NCI-H526 treated with DMSO at 0.1 percent for 48 hours (cell line): ENCODE data around the gene KIF13A.
A peak's percentile ranks its signal among the peaks of the same experiment; 100 is the strongest.
"Not testable (repeated sequence)": the region's sequence is repeated elsewhere in the genome, so short reads cannot be mapped to it uniquely, and the experiment has no call there.

Source experiments
- DNase-seq: peaks from one replicate; lab custom pipeline; 2025; lab: John Stamatoyannopoulos, UW

Gene KIF13A

GRCh38 chr6:17968876-17969275, 18.6 kb downstream of the KIF13A start:
- no peak for DNase-seq

DNA sequence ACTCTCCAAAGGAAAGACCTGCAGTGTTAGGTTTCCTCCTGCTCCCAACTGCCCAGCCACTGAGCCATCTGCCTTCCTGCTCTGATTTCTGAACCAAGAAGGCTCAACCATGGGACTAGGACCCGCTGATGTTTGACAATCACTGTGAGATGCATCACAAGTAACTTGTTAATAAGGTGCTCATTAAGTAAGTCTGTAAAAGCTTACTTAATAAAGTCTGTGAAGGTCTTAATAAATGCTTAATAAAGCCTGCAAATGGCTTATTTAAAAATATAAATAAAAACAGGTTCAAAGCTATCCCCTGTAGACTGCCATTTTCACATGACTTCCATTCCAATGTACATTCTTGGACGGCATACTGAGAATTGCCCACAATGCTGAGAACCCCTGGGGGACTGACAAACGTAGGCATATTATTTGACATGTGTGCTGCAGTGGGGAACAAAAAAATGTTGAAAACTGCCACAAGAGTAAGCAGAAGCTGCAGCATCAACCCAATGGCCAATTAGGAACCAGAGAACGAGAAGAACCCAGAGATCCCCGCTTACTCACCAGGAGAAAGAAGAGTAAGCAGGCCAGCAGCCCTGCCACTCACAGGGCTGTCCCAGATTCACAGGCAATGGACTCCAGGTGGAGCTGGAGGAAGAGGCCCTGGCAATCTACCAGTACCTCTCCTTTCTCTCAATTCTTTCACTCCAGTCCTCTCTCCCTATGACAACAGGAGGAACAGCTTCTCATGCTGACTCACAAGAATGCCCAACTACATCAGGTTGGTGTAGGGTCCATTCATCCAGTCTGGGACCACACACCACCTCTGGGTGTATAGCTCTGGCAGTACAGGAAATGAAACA, 19.5 kb downstream of the KIF13A start:
- no peak for DNase-seq

DNA sequence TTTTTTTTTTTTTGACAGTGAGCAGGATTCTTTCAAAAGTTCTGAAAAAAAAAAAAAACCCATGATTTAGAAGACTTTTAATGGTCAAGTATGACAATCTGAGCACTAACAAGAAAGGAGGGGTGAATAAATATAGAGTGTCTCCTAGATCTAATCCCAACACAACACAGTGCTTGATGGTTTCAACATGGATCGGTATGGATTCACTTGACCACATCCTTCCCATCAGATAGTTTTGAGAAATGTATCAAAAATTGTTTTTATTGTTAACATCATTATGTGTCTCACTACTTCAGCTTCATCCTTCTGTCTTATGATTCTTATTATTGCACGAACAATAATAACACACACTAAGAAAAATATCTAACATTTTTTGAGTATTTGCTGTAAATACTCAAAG, 21.0 kb downstream of the KIF13A start:
- no peak for DNase-seq

DNA sequence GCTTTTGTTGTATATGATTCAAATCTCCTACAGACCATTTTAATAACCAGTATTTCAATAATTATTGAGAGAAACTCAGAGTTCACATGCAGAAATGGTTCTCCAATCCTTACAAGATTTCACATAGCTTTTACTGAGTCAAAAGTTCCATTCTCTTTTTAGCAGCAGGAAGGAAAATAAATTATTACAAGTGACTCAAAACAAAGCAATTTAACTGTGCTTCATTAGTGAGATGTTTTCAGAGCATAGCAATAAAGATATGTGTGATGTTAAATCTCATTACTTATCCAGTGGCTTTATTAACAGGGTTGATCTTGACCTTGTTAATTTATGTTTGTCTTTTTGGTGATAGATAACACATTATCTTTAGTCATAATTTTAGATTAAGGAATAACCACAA, 22.0 kb downstream of the KIF13A start:
- no peak for DNase-seq

GRCh38 chr6:17964633-17965032, 22.8 kb downstream of the KIF13A start:
- DNase-seq: no peak

DNA sequence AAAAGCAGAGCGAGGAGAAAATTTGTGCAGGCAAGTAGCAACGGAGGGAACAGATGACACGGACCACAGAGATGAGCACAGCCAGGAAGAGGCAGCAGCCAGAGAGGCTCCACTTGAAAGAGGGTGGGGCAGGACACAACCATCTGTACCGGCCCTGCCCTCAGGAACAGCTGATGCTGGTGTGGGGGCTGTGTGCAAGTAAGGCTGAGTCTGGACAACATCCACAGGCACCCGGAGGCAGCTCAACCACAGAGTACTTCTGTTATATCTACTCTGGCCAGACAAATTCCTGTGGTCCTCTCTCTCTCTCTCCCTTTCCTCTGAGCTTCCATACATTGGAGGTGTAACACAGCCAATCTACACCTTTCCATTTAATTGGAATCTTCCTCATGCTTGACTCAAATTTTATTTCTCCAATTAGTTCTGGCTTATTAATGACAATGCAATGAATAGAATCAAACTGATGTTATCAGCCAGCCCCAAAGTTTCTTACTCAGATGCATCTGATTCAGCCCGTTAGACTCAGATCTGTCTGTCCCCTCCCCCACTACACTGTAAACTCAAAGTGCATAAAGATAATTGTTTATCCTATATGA, 24.9 kb downstream of the KIF13A start:
- no peak for DNase-seq

DNA sequence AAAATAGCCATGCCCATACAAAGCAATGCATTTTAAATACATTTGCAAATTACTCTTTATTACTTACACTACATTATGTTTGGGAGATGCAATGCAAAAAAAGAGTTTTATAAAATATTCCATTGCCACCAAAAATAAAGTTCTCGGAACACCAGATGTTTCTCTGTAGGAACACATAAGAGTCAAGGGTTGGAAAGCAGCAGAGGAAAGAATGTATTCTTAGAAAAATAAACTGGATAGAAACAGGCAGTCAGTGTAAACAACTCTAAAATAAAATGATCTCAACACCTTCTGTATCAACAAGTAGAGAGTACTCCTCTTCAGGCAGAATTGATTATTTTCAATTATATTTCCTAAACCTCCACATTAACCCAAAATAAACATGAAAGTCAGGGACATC, 28.1 kb downstream of the KIF13A start:
- no peak for DNase-seq

DNA sequence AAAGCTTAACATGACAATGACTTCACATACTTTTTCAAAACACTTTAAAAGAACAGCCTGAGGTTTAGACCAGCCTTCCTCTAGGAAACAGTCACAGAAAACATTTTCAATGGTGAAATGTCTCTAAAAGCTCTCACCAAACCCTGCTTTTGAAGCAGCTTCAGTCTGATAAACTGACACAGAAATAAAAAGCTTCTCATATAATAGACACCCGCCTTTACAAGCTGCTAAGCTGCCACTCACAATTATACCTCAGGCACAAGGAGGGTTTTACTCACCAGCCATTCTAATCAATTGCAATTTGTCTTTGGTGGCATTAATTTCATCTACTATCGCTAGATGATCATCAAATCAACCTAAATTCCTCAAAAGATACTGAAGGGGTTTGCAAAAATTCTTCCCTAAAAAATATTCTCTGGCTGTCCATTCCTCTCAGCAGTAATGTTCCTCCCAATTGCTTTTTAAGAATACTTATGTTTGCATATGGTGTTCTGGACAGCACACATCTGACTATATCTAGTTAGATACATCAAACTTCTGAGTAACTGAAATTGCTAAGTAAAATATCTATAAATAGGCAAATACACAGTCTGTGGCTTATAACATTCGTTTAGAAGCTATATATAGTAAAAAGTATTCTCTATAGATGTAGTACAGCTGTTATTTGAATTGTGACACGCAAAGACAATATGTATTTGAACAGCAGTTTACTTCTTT, 29.4 kb downstream of the KIF13A start:
- no peak for DNase-seq

DNA sequence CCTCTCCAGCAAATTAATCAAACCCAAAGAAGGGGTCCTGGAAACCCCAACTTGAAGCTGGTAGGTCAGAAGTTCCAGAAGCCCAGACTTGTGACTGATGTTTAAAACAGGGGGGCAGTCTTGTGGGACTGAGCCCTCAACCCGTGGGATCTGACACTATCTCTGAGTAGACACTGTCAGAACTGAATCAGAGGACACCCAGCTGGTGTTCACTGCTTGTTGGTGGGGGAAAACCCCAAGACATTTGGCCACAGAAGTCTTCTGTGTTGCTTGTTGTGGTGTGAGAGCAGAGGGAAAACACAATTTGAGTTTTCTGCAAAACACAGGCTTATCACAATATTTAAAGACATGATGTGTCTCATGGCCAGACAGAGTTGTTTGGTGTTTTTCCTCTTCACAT, 29.9 kb downstream of the KIF13A start:
- no peak for DNase-seq

- no peak for DNase-seq
Observed at GRCh38 chr6:17957086-17957485, 30.3 kb downstream of the KIF13A start.

- DNase-seq: no peak
Observed at GRCh38 chr6:17950095-17950494, 37.3 kb downstream of the KIF13A start.

DNA sequence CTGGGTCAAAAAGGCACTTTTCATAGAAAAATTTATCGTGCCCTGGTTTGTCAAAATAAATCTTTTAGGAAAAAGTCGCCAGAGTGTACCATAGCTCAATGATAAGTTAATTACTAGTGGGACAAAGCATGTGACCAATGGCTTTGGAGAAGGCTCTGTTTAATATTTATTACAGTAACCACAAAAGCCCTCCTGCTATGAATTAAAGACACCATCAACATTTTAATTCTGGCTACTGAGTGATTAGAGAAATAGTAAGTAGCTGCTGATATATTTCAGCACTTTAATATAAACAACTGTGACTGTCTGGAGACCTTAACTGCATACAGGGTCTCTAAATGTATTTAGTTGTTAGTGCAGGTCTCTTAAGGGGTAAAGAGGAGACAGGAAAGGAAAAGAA, 38.3 kb downstream of the KIF13A start:
- no peak for DNase-seq

- DNase-seq: no peak
Observed at GRCh38 chr6:17948725-17949124, 38.7 kb downstream of the KIF13A start.

DNA sequence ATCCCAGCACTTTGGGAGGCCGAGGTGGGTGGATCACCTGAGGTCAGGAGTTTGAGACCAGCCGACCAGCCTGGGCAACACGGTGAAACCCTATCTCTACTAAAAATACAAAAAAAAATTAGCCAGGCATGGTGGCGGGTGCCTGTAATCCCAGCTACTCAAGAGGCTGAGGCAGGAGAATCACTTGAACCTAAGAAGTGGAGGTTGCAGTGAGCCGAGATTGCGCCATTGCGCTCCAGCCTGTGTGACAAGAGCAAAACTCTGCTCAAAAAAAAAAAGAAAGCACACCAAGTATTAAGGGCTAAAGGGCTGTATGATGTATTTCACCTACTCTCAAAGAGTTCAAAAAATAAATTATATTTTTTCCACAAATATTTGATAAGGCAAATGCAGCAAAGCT, 39.9 kb downstream of the KIF13A start:
- DNase-seq: not testable (repeated sequence)

GRCh38 chr6:17945575-17945974, 41.9 kb downstream of the KIF13A start:
- DNase-seq: no peak

GRCh38 chr6:17945111-17945510, 42.3 kb downstream of the KIF13A start:
- no peak for DNase-seq

DNA sequence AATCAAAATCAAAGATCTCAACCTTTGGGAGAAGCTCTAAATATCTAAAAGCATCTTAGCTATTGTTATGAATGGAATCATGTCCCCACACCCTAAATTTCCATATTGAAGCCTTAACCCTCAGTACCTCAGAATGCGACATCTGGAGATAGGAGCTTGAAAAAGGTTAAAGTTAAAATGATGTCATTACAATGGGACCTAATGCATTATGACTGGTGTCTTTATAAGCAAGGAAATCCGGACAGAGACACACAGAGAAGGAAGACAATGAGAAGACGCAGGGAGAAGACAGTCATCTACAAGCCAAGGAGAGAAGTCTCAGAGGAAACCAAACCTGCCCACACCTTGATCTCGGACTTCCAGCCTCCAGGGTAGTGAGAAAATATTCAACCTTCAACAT, 46.1 kb downstream of the KIF13A start:
- DNase-seq: no peak

DNA sequence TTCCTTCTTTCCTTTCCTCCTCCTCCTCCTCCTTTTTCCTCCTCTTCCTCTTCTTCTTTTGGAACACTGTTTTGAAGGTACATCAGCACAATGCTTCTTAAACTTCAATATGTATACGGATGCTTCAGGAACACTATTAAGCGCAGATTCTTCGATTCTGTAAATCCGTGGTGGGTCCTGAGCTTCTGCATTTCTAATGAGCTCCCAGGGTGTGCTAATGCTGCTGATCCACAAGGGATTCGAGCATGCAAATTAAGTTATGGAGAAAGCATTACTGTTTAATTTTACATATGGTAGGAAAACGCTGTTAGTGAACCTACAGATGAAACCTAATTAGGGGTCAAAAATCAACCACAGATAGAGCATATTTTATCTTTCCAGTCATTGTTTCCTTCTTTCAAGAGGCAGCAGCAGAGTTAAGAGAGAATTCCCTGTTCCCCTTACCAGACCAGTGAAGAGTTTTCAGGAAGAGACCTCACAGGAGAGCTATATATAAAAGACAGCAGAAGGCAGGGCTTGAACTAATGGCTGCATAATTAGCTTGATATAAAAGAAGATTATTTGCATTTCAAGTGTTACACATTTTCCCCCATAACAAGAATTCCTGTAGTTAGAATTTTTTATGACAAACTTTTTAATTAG, 47.2 kb downstream of the KIF13A start:
- peak; percentile 57 for DNase-seq

GRCh38 chr6:17938901-17939300, 48.5 kb downstream of the KIF13A start:
- DNase-seq: no peak

- no peak for DNase-seq
Observed at GRCh38 chr6:17935188-17936149, 52.0 kb downstream of the KIF13A start.

GRCh38 chr6:17933716-17934115, 53.7 kb downstream of the KIF13A start:
- no peak for DNase-seq
